GM18511 (cell line): ENCODE measurements around the gene PRDM11.

Source experiments
- ATAC-seq: cut with Tn5 transposase; IDR thresholded peaks from one replicate; pipeline ENCODE4 v1.9.1; 2021; ENCODE audit warnings: mild to moderate bottlenecking, moderate library complexity; ENCODE audit not compliant: unreplicated experiment

The PRDM11 gene

DNA sequence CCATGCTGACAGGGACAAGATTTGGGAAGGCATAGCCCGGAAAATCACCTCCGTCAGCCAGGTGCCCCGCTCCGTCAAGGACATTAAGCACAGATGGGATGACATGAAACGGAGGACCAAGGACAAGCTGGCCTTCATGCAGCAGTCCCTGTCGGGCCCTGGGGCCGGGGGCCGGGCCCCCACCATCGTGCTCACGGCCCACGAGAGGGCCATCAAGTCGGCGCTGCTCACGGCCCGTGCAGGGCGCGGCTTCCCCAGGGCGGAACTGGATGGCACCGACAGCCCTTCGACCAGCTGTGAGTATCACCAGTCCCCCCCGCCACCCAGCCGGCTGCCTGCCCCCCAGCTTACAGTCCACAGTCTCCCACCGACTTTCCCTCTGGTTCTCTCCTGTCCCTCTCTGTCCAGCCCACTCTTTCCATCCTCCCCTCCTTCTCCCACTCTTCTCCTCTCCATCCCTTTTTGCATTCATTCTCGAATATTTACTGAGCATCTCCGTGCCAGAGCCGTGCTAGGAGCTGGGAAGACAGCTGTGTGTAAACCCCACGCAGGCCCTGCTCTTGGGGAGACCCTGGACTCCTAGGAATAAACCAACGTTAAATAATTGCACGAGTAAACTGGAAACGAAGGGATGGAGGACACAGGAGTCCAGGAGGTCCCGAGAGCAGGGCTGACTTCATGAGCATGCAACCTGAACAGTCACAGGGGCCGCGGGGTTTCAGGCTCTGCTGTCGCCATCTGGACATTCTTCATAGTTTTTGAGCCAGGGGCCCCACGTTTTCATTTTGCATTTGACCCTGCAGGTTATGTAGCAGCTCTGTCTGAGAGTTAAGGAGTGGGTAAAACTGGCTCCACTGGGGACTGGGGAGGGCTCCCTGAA, 62.8 kb downstream of the PRDM11 start:
- no peak for ATAC-seq

DNA sequence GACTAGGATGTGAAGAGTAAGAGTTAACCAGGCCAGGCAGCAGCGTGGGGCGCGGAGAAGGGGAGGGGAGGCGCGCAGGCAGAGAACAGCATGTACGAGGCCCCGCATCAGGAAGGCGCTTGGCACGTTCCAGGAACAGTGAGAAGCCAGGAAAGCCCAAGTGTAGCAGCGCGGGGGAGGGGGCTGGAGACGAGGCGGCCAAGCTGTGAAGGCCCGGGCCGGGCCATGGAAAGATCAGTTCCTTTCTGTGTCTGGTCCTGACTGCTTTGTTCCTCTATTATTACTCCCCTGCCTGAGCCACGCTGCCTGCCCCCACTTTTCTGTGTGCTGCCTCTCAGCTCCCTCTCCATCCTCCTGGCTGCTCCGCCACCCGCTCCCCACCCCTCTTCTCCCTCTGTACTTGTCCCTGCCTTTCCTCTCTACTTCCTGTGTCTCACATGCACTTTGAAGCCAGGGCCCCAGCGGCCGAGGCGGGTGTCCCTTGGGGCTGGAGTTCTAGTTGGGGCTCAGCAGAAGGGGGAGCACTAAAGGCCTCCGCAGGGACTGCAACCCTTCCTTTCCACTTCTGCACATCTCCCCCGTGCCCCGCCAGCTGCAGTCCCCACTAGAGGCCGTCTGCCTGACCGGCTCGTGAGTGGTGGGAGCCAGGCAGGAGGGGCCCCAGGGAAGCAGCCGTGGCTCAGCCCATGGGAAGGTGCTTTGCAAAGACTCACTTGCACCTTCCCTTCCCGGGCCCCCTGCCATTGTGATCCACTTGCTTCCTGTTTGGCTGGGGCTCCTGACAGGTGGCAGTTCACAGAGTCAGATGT, 63.7 kb downstream of the PRDM11 start:
- ATAC-seq: no peak

DNA sequence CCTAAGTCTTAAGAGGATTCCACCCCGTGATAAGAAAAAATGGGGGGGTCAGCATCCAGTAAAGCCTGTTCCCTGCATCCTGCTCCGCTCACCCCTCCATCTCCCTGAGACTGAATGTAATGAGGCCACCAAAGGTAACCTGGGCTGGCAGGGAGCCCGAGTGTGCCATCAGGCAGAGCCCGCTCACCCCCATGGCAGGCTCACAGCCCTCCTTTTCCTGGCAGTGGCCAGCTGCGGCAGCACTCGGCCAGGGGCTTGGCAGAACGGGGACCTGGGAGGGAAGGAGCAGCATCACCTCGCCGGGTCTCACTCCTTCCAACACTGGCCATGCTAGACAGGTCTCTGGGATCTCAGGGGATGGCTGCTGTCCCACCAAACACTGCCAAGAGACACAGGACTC, 64.4 kb downstream of the PRDM11 start:
- no peak for ATAC-seq

DNA sequence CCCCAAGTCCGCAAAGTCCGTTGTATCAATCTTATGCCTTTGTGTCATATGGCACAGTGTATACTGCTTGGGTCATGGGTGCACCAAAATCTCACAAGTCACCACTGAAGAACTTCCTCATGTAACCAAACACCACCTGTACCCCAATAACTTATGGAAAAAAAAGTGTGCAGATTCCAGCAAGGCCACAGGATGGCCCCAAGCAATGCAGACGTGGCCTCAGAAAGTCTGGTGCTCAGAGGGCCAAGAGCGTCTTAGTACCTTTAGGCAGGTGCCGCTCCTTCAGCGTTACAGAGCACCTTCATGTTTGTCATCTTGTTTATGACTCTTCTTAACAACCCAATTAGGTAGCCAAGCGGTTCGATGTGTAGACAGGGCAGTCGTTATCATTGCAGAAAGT, 65.3 kb downstream of the PRDM11 start:
- no peak for ATAC-seq

DNA sequence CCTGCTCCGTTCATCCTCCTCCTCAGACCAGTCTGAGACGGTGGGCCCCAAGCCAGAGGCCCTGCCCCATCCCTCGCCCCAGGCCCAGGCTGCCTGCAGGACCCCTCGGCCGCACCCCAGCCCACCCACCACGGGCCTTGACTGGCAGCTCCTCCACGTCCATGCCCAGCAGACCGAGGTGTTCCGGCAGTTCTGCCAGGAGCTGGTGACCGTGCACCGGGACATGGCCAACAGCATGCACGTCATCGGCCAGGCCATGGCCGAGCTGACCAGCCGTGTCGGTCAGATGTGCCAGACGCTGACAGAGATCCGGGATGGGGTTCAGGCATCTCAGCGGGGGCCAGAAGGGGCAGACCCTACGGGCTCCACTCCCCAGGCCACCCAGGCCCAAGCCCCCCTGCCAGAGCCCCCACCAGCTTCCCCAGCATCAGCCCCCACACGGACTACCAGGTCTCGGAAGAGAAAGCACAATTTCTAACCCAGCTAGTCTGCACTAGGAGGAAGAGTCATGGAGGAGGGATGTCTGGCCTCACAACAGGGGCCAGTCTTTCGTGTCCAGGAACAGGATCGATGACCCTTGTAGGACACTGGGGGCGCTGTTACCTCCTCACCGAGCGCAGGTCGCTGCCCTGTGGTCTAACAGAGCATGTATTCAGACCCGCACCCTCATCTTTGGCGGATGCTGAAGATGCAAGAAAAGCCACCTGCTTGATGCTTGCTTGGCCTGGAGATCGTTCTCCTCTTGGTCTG, 66.3 kb downstream of the PRDM11 start:
- no peak for ATAC-seq

DNA sequence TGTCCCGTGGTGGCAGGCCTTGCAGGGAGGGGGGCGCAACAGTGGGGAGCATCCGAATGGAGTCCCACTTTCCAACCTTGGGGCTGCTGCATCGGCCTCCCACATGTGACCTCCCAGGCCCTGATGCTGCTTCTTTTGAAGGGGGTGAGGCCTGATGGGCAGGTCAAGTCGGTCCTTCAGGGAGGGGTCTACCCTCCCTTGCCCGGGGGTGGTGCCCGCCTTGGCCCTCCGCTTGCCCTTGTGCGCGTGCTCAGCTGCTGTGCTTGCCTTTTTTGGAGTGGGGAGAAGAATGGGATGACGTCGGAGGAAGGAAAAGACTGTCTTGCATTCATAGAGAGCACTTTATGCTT, 66.9 kb downstream of the PRDM11 start:
- no peak for ATAC-seq

DNA sequence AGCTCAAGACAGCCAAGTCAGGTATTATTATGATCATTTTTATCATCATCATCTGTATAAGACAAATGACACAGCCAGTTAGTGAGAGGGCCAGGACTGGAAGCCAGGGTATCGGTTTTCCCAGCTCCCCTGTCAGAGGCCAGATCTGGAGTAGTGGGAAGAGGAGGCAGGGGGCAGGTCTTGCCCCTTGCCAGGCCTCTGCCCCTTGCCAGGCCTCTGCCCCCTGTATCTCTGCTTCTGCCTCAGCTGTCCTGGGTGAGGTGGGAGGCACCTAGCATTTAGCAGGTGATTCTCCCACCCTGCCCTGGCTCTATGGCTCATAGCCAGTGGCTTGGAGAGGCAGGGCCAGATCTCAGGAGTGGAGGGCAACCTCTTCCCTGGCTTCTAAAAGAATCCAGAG, 67.3 kb downstream of the PRDM11 start:
- no peak for ATAC-seq

DNA sequence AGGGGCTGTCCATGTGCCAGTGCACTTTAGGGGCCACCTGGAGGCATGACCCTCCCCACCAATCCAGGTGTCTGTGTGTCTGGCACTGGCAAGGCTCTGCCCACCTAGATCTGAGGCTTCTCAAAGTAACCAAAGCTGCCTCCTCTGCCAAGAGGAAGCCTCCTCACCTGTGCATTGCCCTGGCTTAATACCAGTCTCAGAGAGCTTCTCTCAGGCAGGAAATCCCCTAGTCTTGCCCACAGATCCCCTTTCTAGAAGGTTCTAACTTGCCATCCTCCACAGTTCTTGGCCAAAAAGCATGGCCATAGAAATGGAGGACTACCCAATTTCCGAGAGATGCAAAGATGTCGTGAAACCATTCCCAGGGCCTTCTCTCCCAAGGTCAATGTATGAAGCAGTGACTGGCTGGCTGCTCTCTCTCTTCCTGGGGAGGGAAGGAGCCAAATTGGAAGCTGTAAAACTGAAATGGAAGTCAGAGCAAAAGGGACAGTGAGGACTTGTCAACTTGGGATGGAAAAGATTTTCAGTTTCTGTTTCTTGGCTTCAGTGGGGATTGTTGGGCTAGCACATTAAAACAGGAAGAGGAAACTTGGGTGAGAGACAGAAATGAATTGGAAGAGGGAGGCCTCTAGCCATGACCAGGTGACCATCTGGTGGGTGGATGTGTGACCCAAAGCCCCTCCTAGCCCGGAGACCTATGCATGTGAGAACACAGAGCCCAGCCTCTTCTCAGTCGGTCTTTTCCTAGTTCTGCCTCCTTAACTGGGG, 68.8 kb downstream of the PRDM11 start:
- no peak for ATAC-seq

DNA sequence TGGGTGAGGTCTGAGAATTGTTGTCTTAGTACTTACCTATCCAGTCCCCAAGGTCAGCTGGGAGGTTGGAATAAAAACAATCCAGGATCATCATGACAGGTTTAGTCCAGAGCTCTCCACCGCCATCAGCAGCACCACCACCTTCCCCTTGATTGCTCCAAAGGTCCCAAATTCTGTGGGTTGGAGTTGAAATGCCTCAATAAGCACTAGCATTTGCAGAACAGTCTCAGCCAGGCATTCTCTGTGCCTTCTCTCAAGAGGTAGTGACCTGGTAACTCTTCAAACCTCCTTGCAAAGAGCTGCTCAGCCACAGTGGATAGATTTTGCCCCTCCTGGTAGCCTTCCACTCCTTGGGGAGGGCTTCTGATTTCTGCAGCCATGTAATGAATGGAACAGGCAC, 69.6 kb downstream of the PRDM11 start:
- ATAC-seq: no peak

DNA sequence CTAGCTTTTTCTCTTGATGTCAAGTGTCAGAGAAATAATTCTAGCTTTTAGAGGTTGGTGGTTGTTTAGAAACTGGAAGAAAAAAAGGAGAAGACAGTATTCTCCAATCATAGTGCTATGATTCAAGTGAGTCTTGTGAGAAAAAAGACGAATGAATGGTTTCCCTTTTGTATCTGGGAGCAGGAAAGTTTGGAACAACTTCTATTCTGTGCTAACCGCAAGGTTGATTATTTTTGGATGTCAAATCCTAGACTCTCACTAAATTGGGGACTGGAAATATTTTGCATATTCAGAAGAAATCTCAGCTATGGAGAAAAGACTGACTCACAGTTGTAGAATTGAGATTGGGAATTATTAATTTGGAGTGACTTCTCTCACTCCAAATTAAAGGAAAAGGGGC, 70.5 kb downstream of the PRDM11 start:
- no peak for ATAC-seq

DNA sequence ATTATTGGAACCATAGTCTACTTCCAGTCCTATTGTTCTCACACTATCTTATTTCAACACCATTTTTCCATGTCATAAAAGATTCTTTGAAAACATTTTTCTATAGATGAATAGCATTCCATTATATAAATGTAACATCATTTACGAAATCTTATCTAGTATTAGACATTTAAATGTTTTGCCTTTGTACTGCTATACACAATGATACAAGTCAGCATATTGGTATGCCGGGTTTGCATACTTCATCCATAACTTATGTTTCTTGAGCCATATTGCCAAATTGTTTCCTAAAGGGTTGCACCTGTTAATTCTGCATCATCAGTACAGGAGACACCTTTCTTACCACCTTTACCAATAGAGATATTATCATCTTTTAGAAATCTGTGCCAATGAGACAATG, 71.6 kb downstream of the PRDM11 start:
- ATAC-seq: no peak

DNA sequence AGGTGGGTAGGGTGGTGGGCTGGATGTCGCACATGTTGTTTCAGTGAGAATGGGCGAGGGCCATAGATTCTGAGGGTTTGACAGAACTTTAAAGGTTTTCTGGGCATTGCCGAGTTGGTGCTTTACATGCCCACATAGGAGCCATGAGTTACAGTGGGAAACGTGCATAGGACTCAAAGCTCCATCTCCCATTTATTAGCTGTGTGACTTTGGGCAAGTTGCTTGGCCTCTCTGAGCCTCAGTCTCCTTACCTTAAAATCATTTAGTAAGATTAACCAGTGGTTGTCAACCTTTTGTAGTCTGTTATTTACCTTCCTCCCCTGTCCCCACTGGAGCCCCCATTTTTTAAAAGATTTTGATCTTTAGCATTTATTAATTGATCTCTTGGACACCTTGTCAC, 72.3 kb downstream of the PRDM11 start:
- ATAC-seq: no peak

DNA sequence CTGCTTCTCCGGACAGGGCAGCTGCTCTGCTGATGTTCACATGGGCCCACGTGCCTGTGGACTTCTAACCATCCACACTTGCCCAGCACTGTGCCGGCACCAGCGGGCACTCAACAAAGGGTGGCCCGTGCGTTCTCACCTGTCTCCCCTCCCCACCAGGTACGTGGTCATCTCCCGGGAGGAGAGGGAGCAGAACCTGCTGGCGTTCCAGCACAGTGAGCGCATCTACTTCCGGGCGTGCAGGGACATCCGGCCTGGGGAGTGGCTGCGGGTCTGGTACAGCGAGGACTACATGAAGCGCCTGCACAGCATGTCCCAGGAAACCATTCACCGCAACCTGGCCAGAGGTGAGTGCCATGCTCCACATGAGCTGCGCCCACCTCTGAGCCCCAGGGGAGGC, 73.0 kb downstream of the PRDM11 start:
- ATAC-seq: no peak

DNA sequence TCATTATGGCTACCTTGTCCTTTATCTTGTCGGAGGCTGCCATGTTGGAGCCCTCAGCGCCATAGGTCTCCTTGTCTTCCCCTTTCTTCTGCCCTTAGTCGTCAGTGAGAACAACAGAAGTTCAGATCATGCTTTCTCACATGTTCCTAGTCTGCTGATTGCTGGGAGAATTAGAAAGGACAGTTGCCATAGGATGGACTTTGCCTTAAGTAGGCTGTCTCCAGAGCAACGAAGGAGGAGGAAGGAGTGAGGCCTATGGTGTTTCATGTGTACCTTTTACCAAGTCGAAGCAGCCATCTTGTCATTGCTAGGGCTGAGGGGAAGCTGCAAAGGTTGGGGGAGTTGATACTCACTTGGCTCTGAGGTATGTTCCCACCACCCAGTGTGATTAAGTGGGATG, 77.1 kb downstream of the PRDM11 start:
- ATAC-seq: no peak

DNA sequence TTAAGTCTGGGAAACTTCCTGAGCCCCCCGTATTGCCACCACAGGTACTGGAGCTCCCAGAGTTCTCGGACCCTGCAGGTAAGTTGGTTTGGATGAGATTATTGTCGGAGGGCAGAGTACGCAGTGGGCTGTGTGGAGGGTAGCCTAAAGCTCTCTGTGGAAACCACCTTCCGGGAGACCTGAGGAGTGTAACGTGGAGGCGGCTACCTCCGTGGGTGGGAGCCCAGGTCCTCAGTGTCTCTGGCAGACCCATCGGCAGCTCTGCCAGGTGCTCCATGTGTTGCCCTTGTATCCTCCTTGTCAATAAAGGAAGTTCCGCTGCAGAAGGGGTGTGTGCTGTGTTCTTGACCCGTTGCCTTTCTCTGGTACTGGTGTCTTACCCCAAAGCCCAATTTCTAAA, 78.3 kb downstream of the PRDM11 start:
- ATAC-seq: no peak

DNA sequence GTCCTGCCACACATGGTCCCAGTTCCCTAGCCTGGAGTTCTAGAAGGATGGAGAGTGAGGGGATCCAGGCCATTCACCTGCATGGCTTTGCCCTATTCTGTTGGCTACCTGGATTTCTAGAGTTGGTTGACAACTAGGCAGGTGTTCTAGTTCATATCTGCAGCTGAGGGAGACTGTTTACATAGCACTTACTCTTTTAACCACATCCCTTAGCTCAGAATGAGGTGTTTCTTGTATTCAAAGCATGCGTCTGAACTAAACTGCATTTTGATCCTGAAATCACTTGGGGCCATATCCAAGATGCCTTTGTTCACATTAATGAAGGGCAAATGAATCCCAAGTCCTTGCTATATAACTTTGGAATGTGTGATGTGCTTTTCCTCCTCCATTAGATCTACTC, 78.8 kb downstream of the PRDM11 start:
- no peak for ATAC-seq

DNA sequence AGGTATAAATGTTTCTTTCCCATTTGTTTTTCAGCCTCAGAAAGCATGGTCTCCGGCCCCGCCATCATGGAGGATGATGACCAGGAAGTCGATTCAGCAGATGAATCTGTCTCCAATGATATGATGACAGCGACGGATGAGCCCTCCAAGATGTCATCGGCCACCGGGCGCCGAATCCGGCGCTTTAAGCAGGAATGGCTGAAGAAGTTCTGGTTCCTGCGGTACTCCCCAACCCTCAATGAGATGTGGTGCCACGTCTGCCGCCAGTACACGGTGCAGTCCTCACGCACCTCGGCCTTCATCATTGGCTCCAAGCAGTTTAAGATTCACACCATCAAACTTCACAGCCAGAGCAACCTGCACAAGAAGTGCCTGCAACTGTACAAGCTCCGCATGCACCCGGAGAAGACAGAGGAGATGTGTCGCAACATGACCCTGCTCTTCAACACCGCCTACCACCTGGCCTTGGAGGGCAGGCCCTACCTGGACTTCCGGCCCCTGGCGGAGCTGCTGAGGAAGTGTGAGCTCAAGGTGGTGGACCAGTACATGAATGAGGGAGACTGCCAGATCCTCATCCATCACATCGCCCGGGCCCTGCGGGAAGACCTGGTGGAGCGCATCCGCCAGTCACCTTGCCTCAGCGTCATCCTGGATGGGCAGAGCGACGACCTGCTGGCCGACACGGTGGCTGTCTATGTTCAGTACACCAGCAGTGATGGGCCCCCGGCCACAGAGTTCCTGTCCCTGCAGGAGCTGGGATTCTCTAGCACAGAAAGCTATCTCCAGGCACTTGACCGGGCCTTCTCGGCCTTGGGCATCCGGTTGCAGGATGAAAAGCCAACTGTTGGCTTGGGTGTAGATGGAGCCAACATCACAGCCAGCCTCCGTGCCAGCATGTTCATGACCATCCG, 79.8 kb downstream of the PRDM11 start:
- ATAC-seq: no peak

DNA sequence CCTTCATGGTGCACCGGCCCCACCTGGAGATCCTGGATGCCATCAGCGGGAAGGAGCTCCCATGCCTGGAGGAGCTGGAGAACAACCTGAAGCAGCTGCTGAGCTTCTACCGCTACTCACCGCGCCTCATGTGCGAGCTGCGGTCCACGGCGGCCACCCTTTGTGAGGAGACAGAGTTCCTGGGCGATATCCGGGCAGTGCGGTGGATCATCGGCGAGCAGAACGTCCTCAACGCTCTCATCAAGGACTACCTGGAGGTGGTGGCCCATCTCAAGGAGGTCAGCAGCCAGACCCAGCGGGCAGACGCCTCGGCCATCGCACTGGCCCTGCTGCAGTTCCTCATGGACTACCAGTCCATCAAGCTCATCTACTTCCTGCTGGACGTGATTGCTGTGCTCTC, 80.5 kb downstream of the PRDM11 start:
- no peak for ATAC-seq

DNA sequence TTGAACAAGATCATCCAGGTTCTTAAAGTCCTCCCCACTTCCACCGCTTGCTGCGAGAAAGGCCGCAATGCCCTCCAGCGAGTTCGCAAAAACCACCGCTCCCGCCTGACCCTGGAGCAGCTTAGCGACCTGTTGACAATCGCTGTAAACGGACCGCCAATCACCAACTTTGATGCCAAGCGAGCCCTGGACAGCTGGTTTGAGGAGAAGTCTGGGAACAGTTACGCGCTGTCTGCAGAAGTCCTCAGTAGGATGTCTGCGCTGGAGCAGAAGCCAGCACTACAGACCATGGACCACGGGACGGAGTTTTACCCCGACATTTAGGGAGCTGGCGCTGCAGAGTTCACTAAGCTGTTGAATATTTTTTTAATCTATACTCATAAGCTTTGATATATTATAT, 81.4 kb downstream of the PRDM11 start:
- ATAC-seq: no peak
